ENCODE data around the gene PDSS2. TPM values are rescaled to one million over a fixed set of nuclear protein-coding genes. Genes with fewer than 3 reads are reported as not detected.

PDSS2 gene
- 8.4 and 12.5 TPM in 2 replicates for total RNA-seq

- peak; percentile 49 for TF ChIP-seq CTCF (IDR thresholded peaks at IDR 0.05; ENCODE audit: insufficient read depth, low read depth, low read length)
- peak within 1 kb of the TSS; percentile 95 for H3K4me3 ChIP-seq (ENCODE audit: low read depth, low read length)
- DNase-seq (ENCODE audit: low read depth): peak; percentile 95
These were observed at the start of gene PDSS2 for GRCh38 chr6:107459283-107460082. Gene PDSS2 (minus strand): TSS chr6:107459564. CDS start chr6:107459285, 279 bp downstream.

GRCh38 chr6:107506145-107506544 lies 46.8 kb upstream of the PDSS2 start:
- no peak for TF ChIP-seq CTCF (IDR thresholded peaks at IDR 0.05; ENCODE audit: insufficient read depth, low read depth, low read length)
- DNase-seq (ENCODE audit: low read depth): no peak
- H3K4me3 ChIP-seq (ENCODE audit: low read depth, low read length): no peak overlapping the region

- no peak for DNase-seq (ENCODE audit: low read depth)
- no peak for TF ChIP-seq CTCF (IDR thresholded peaks at IDR 0.05; ENCODE audit: insufficient read depth, low read depth, low read length)
- H3K4me3 ChIP-seq (ENCODE audit: low read depth, low read length): no peak overlapping the region
These were observed 45.1 kb upstream of the PDSS2 start for GRCh38 chr6:107504270-107505026.

GRCh38 chr6:107496892-107497684 lies 37.7 kb upstream of the PDSS2 start:
- DNase-seq (ENCODE audit: low read depth): no peak
- no peak for TF ChIP-seq CTCF (IDR thresholded peaks at IDR 0.05; ENCODE audit: insufficient read depth, low read depth, low read length)
- H3K4me3 ChIP-seq (ENCODE audit: low read depth, low read length): no peak overlapping the region

- no peak overlapping the region for H3K4me3 ChIP-seq (ENCODE audit: low read depth, low read length)
- no peak for TF ChIP-seq CTCF (IDR thresholded peaks at IDR 0.05; ENCODE audit: insufficient read depth, low read depth, low read length)
These were observed 36.6 kb upstream of the PDSS2 start for GRCh38 chr6:107495971-107496370.

GRCh38 chr6:107495196-107495643 lies 35.9 kb upstream of the PDSS2 start:
- DNase-seq (ENCODE audit: low read depth): peak; percentile 25
- H3K4me3 ChIP-seq (ENCODE audit: low read depth, low read length): no peak overlapping the region
- TF ChIP-seq CTCF (IDR thresholded peaks at IDR 0.05; ENCODE audit: insufficient read depth, low read depth, low read length): no peak

More at GRCh38 chr6:107495971-107496370, 36.6 kb upstream of the PDSS2 start:
- DNase-seq (ENCODE audit: low read depth): no peak
